Tibial artery (tissue), 4 donors: ENCODE data around the gene DMTF1.
"Not testable (repeated sequence)": the region's sequence is repeated elsewhere in the genome, so short reads cannot be mapped to it uniquely, and the experiment has no call there.

Experiments used
- DNase-seq, 2 donors: peaks; one replicate each; pipeline ENCODE4 v3.0.0-alpha.2; 2019
- H3K27ac ChIP-seq, 2 donors: fragments of 200-600 bp; sonication (generic) in 1 of 2; 1 replicate in 1 of 2; 2 replicates in 1 of 2; pipeline ENCODE4 v1.5.1; 2018 to 2019; ENCODE audit warnings: mild to moderate bottlenecking in 1 of 2
- H3K27me3 ChIP-seq, 2 donors: fragments of 200-600 bp; sonication (generic) in 1 of 2; one replicate each; pipeline versions ENCODE4 v1.5.1 to v1.6.0; 2016 to 2019
- H3K36me3 ChIP-seq, 3 donors: fragments of 200-600 bp; sonication (generic) in 2 of 3; one replicate each; pipeline ENCODE4 v1.5.1; 2016 to 2019; ENCODE audit warnings: mild to moderate bottlenecking in 2 of 3
- H3K4me1 ChIP-seq, 4 donors: fragments of 200-600 bp; sonication (generic) in 2 of 4; 1 replicate in 3 of 4; 2 replicates in 1 of 4; pipeline ENCODE4 v1.5.1; 2016 to 2019
- H3K4me3 ChIP-seq, 2 donors: fragments of 200-600 bp; sonication (generic) in 1 of 2; 1 replicate in 1 of 2; 2 replicates in 1 of 2; pipeline ENCODE4 v1.5.1; 2018 to 2019; ENCODE audit warnings: mild to moderate bottlenecking in 2 of 2
- H3K9me3 ChIP-seq, 3 donors: fragments of 200-600 bp; sonication (generic) in 1 of 3; one replicate each; pipeline ENCODE4 v1.5.1; 2016 to 2019
- intact Hi-C: fragments of 100-400 bp; cut with DNase I; formaldehyde crosslinking; loops from one replicate; pipeline ENCODE4 v1.15.0; 2023; ENCODE audit warnings: low total_unique reads
- TF ChIP-seq, protein P1 (sequence below), 2 experiments: fragments of 200-600 bp in 1 of 2; fragments of 450-650 bp in 1 of 2; IDR thresholded peaks; one replicate each; pipeline ENCODE4 v1.5.1; 2017 to 2019; ENCODE audit warnings: antibody characterized with exemption in 2 of 2, mild to moderate bottlenecking in 1 of 2, moderate library complexity in 1 of 2

Gene DMTF1

DNA sequence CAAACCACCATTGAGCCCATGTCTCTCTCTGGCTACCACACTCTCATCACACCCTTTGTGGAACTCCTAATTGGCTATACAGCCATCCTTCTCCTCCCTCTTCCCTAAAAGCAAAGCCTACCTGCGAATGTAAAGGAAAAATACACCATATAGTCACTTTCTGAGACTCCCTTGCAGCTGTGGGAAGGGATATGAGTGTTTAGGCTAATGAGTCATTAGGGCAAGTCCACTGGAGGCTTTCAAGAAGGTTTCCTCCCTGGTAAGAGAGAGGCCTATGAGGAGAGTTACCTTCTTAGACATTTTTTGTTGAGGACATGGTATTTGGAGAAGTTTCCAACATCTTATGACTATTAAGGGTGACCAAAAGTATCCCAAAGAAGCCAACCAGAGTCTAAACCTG lies 71.4 kb downstream of the DMTF1 start:
- Histone ChIP-seq H3K4me1 (peaks cover 0 to 7% (median 5%) of the 10 kb centered on the region in 4 donors), H3K4me3 (no peak overlapping the region), H3K9me3 (no peaks in the 10 kb centered on the region), H3K36me3 (no peaks in the 10 kb centered on the region), H3K27ac (no peak overlapping the region), H3K27me3 (peaks cover 0 to 8% of the 10 kb centered on the region in 2 donors)
- TF ChIP-seq, protein P1, sequence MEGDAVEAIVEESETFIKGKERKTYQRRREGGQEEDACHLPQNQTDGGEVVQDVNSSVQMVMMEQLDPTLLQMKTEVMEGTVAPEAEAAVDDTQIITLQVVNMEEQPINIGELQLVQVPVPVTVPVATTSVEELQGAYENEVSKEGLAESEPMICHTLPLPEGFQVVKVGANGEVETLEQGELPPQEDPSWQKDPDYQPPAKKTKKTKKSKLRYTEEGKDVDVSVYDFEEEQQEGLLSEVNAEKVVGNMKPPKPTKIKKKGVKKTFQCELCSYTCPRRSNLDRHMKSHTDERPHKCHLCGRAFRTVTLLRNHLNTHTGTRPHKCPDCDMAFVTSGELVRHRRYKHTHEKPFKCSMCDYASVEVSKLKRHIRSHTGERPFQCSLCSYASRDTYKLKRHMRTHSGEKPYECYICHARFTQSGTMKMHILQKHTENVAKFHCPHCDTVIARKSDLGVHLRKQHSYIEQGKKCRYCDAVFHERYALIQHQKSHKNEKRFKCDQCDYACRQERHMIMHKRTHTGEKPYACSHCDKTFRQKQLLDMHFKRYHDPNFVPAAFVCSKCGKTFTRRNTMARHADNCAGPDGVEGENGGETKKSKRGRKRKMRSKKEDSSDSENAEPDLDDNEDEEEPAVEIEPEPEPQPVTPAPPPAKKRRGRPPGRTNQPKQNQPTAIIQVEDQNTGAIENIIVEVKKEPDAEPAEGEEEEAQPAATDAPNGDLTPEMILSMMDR (IDR thresholded peaks at IDR 0.05): no peak
- no peak for DNase-seq
- intact Hi-C loops: no loop called here

DNA sequence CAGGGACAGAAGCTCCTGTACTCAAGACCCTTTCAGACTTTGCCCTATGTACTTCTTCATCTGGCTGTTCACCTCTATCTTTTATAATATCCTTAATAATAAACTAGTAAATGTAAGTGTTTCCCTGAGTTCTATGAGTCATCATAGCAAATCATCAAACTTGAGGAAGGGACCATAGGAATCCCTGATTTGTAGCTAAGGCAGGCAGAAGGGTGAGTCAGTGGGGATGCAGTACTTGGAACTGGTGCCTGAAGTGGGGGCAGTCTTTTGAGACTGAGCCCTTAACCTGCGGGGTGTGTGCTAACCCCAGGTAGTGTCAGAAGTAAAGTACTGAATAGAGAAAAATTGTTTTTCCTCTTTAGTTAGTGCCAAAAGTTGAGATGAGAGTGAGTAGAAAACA lies 73.4 kb downstream of the DMTF1 start:
- Histone ChIP-seq H3K9me3 (no peaks in the 10 kb centered on the region), H3K4me3 (no peak overlapping the region), H3K4me1 (peaks cover 0 to 7% (median 5%) of the 10 kb centered on the region in 4 donors), H3K27me3 (peaks cover 0 to 12% of the 10 kb centered on the region in 2 donors), H3K36me3 (no peaks in the 10 kb centered on the region), H3K27ac (no peak overlapping the region)
- TF ChIP-seq, protein P1 (IDR thresholded peaks at IDR 0.05): no peak
- DNase-seq: no peak
- intact Hi-C loops: no loop called here

DNA sequence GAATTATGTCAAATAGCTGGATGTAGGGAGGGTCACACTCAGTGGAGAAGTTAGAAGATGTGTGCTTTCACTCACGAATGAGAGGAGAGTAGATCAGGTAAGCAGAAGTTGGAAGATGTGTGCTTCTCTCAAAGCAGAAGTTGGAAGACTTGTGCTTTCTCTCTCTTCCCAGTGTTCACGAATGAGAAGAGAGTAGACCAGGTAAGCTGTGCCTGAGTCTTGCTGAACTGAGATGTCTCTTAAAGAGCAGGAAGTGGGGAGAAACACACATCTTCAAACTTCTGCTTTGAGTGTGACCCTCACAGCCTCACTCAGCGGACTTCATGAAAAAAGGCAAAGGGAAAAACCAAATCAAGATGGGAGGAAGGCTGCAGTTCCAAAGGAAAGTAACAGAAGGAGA lies 74.2 kb downstream of the DMTF1 start:
- H3K4me1 ChIP-seq: peaks cover 0 to 10% (median 4%) of the 10 kb centered on the region in 4 donors
- H3K4me3 ChIP-seq: no peak overlapping the region
- TF ChIP-seq, protein P1 (IDR thresholded peaks at IDR 0.05): no peak
- H3K36me3 ChIP-seq: no peaks in the 10 kb centered on the region
- DNase-seq: no peak
- H3K27ac ChIP-seq: no peak overlapping the region
- intact Hi-C loops: no loop called here
- H3K9me3 ChIP-seq: no peaks in the 10 kb centered on the region
- H3K27me3 ChIP-seq: peaks cover 0 to 12% of the 10 kb centered on the region in 2 donors

DNA sequence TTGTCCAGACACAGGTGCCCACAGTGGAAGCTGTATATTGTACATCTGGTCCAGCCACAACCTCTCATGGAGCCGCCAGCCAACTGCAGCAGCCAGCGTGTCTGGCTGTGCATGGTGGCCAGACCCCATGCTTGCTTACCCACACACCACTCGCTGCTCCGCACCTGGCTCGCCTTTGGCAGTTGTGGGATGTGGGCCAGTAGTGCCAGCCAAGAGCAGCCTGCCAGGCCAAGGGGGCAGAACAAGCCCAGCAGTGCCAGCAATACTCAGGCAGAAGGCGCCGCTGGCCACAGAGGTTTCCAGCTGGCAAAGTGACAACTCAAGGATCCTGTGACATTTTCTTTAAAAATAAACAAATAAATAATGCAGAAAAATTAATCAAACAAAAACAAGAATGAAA lies 79.0 kb downstream of the DMTF1 start:
- intact Hi-C loops: loop anchor here (5.0 to 10.0 kb wide), 2 partner anchors 176 to 304 kb away; partner anchors contain the start of gene ELAPOR2
- H3K9me3 ChIP-seq: no peaks in the 10 kb centered on the region
- H3K4me1 ChIP-seq: peaks cover 0 to 16% (median 6%) of the 10 kb centered on the region in 4 donors
- H3K36me3 ChIP-seq: no peaks in the 10 kb centered on the region
- no peak overlapping the region for H3K4me3 ChIP-seq
- TF ChIP-seq, protein P1 (IDR thresholded peaks at IDR 0.05): no peak
- peaks cover 0 to 8% of the 10 kb centered on the region in 2 donors for H3K27me3 ChIP-seq
- H3K27ac ChIP-seq: no peak overlapping the region
- DNase-seq: no peak

DNA sequence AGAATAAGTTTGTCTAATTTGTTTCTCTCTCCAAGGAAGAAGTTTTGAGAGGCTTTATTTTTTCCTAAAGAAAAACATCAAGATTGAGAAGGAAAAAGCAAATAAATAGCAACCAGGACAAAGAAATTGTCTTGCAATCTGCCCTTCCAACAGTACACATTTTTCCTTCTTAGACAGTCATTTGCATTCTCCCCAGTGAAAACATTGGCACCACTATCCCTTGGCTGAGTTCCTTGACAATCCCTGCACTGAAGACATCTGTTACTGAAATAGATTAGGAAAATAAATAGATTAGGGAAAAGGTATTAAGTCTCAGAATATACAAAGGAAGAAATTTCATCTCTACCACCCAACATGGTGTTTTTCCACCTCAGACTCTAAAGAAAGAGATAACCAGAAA lies 79.5 kb downstream of the DMTF1 start:
- H3K36me3 ChIP-seq: no peaks in the 10 kb centered on the region
- H3K27me3 ChIP-seq: peaks cover 0 to 8% of the 10 kb centered on the region in 2 donors
- H3K27ac ChIP-seq: no peak overlapping the region
- no peaks in the 10 kb centered on the region for H3K9me3 ChIP-seq
- no peak for DNase-seq
- H3K4me1 ChIP-seq: peaks cover 0 to 16% (median 6%) of the 10 kb centered on the region in 4 donors
- H3K4me3 ChIP-seq: no peak overlapping the region
- TF ChIP-seq, protein P1 (IDR thresholded peaks at IDR 0.05): no peak
- intact Hi-C loops: loop anchor here (5.0 to 10.0 kb wide), 2 partner anchors 177 to 304 kb away; partner anchors contain the start of gene ELAPOR2

DNA sequence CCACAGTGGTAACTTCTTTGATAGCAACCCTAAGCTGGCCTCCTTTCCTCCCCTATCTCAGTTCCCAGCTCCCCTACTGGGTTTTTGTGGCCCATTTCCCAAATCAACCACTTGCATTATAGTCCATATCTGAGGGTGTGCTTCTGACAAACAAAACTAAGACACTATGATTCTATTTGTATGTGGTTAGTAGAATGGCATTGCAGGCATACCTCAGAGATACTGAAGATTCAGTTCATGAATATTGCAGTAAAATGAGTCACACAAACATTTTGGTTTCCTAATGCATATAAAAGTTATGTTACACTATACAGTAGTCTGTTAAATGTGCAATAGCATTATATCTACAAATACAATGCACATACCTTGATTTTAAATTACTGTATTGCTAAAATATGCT lies 82.7 kb downstream of the DMTF1 start:
- no peak for DNase-seq
- intact Hi-C loops: loop anchor here (5.0 to 10.0 kb wide), 2 partner anchors 180 to 308 kb away; partner anchors contain the start of gene ELAPOR2
- Histone ChIP-seq H3K4me3 (no peak overlapping the region), H3K9me3 (no peaks in the 10 kb centered on the region), H3K27me3 (peaks cover 0 to 9% of the 10 kb centered on the region in 2 donors), H3K36me3 (no peaks in the 10 kb centered on the region), H3K27ac (no peak overlapping the region), H3K4me1 (peaks cover 0 to 16% (median 6%) of the 10 kb centered on the region in 4 donors)
- TF ChIP-seq, protein P1 (IDR thresholded peaks at IDR 0.05): no peak

DNA sequence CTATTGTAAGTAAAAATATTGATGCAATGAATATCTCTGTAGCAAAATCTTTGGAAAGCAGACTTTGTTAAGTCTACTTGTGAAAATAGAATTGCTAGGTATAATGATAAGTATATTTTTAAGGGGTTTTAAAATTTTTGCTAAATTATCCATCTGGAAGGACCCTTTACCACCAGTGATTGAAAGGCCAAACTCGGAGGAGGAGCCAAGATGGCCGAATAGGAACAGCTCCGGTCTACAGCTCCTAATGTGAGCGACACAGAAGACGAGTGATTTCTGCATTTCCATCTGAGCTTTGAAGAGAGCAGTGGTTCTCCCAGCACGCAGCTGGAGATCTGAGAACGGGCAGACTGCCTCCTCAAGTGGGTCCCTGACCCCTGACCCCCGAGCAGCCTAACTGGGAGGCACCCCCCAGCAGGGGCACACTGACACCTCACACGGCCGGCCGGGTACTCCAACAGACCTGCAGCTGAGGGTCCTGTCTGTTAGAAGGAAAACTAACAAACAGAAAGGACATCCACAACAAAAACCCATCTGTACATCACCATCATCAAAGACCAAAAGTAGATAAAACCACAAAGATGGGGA lies 86.3 kb downstream of the DMTF1 start:
- not testable (repeated sequence) for H3K36me3 ChIP-seq

DNA sequence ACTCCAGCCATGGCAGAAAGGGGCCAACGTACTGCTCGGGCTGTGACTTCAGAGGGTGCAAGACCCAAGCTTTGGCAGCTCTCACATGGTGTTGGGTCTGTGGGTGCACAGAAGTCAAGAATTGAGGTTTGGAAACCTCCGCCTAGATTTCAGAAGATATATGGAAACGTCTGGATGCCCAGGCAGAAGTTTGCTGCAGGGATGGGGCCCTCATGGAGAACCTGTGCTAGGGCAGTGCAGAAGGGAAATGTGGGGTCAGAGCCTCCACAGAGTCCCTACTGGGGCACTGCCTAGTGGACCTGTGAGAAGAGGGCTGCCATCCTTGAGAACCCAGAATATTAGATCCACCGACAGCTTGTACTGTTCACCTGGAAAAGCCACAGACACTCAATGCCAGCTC lies 93.4 kb downstream of the DMTF1 start:
- H3K27me3 ChIP-seq, H3K4me3 ChIP-seq, DNase-seq, H3K9me3 ChIP-seq, intact Hi-C loops, H3K36me3 ChIP-seq, H3K27ac ChIP-seq, H3K4me1 ChIP-seq: not testable (repeated sequence)

More for the DNA sequence above, 86.3 kb downstream of the DMTF1 start:
- not testable (repeated sequence) for H3K4me3 ChIP-seq, DNase-seq, H3K27ac ChIP-seq, H3K27me3 ChIP-seq, H3K9me3 ChIP-seq, H3K4me1 ChIP-seq
- intact Hi-C loops: loop anchor here (10.0 kb wide), 1 partner anchor 184 kb away; the partner anchor contains the start of gene ELAPOR2
